ENCODE data around the gene TSR1.

The TSR1 gene

DNA sequence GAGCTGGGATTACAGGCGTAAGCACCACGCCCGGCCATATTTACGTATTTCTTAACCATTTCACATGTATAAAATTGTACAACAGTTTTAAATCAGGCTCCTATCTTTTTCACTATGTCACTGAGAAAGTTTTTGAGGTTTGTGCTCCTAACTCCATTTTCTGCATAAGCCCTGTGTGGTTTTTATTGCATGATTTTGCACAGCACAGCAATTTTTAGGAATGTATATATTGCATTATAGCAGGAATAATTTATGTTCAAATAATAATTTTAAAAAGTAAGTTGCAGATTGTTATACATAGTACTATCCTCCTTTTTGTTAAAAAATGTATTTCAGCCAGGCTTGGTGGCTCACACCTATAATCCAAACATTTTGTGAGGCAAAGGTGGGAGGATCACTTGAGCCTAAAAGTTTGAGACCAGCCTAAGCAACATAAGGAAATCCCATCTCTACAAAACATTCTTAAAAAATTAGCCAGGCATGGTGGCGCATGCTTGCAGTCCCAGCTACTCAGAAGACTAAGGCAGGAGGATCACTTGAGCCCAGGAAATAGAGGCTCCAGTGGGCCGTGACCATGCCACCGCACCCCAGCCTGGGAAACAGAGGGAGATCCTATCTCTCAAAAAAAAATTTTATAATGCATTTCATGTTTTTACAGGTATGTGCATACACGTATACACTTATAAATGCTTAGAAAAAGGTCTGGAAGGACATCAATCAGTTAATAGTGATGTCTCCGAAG lies 58.7 kb downstream of the TSR1 start:
- no peak for DNase-seq (ENCODE audit: low read depth)
- no peak for TF ChIP-seq CTCF (IDR thresholded peaks at IDR 0.05; ENCODE audit: insufficient read depth, low read depth, low read length, missing control alignments)
- H3K4me3 ChIP-seq (ENCODE audit: low read depth, low read length): no peak overlapping the region

- no peak for DNase-seq (ENCODE audit: low read depth)
- no peak for TF ChIP-seq CTCF (IDR thresholded peaks at IDR 0.05; ENCODE audit: insufficient read depth, low read depth, low read length, missing control alignments)
- no peak overlapping the region for H3K4me3 ChIP-seq (ENCODE audit: low read depth, low read length)
Measured at GRCh38 chr17:2275722-2276121, 60.5 kb downstream of the TSR1 start.

DNA sequence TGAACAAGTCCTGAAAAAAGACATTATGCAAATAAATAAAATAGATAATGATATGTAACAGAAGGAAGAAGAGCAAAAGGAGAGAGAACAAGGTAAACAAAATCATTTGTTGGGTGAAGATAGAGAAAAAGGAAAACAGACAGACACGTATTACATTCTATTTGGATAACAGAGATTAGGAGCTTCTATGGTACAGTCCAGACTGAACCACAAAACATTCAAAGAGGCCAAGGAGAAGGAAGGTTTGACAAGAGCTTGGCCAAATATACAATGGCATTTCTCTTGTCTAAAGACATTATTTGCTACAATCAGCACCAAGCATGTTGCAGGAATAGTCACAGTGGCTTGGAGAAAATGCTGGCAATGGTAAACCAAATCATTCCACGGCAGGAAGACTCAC lies 61.8 kb downstream of the TSR1 start:
- DNase-seq (ENCODE audit: low read depth): no peak
- no peak for TF ChIP-seq CTCF (IDR thresholded peaks at IDR 0.05; ENCODE audit: insufficient read depth, low read depth, low read length, missing control alignments)
- H3K4me3 ChIP-seq (ENCODE audit: low read depth, low read length): no peak overlapping the region

Measured in GM12865 (cell line).